DMS53 treated with DMSO at 0.1 percent for 48 hours (cell line): ENCODE measurements around the gene RAB41.
"Not testable (repeated sequence)": the region's sequence is repeated elsewhere in the genome, so short reads cannot be mapped to it uniquely, and the experiment has no call there.

ENCODE experiments used
- DNase-seq: peaks from one replicate; lab custom pipeline; 2025; ENCODE audit not compliant: unreplicated experiment; lab: John Stamatoyannopoulos, UW

Gene RAB41

DNA sequence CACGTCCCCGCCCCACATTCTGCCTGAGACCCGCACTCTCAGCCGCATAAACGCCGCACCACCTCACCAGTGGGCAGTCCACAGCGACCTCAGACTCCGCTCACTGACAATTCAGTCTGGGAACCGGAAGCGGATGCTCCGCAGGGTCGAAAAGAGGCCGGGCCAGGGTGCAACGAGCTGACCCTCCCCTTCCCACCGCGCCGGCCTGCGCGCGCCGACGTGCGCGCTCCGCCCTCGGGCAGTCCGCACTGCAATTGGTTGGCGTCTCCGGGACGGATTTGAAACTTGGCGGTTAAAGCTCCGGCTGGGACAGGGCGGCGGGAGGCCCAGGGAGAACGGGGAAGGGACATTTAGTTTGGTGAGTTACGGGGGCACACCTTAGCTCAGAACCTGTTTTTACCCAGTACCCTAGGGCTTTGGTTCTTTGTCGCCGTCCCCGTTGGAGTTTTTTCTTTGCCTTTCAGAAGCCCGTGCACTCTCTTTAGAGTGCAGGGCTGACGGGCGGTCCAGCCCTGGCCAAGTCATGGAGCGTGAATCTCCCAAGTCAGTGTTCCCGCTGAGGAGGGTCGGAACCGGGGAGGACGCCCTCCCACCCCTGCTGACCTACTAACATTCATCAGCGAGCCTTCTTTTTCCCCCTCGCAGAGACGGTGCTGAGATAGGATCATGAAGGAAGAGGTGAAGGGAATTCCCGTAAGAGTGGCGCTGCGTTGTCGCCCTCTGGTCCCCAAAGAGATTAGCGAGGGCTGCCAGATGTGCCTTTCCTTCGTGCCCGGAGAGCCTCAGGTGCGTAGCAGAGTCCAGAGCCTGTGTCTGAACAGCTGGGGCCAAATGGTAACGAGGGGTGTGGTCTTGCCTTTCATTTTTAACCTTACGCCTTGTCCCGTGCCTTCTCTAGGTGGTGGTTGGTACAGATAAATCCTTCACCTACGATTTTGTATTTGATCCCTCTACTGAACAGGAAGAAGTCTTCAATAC is 8.1 kb downstream of the RAB41 start, which contains the start of the genes KIF4A and PDZD11:
TSS of gene KIF4A (plus strand) at position 312 of the 978 bp plus-strand sequence. CDS start at position 667, 355 bp downstream.
TSS of gene PDZD11 (minus strand) at position 135 of the 978 bp plus-strand sequence. CDS start 586 bp downstream, outside the sequence.
- DNase-seq: peak; percentile 70

DNA sequence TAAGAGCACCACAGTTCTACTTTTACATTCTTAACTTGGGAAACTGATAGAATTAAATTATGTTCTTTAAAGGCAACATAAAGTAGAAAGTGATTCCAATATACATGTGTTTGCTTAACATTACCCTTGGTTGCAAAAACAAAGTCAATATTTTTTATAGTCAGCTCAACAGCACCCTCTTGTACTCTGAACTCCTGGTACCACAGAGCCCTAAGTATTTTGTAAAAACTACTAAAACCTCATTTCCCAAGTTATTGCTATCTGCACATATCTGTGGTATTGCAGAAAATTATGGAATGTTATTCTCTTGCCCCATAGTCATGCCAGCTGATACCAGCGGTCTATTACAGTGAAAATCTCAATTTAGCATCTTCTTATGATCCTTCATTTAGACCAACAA is 10.8 kb downstream of the RAB41 start:
- DNase-seq: no peak

DNA sequence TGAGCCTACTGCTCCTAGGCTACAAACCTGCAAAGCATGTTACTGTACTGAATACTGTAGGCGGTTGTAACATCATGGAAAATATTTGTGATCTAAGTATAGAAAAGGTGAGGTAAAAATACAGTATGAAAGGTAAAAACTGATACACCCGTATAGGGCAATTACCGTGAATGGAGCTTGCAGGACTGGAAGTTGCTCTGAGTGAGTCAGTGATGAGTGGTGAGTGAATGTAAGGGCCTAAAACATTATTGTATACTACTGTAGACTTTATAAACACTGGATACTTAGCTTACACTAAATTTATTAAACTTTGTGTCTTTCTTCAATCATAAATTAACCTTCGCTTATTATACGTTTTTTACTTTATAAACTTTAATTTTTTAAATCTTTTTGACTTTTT is 11.6 kb downstream of the RAB41 start:
- DNase-seq: no peak

DNA sequence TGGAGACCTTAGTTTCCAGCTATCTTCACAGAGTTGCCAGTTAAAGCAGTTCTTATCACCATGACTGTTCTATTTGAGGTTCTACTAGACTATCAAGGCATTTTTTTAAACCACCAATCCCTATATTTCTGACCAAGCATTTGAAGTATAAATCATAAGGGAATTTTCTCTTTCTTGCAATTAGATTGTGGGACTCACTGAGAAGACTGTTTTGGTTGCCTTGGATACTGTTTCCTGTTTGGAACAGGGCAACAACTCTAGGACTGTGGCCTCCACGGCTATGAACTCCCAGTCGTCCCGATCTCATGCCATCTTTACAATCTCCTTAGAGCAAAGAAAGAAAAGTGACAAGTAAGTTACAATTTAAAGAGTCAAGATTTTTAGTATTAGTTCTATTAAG is 19.7 kb downstream of the RAB41 start:
- DNase-seq: no peak

DNA sequence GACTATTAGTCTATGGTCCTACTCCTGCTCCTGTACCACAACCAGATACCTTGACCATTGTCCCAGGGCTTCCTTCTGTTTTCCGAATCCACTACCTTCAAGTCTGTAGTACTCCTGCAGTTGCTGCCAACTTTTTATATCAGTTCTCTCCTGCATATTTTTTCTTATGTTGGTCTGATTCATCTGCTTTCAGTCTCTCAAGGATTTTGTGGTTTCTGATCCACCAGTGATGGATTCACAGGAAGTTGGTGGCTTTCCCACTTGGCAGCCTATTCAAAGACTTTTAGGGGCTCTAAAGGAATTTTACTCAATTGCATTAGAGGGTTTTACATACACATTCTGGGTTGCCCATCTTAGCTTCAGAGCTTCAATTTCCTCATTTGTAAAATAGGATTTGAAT is 31.5 kb downstream of the RAB41 start:
- DNase-seq: no peak

DNA sequence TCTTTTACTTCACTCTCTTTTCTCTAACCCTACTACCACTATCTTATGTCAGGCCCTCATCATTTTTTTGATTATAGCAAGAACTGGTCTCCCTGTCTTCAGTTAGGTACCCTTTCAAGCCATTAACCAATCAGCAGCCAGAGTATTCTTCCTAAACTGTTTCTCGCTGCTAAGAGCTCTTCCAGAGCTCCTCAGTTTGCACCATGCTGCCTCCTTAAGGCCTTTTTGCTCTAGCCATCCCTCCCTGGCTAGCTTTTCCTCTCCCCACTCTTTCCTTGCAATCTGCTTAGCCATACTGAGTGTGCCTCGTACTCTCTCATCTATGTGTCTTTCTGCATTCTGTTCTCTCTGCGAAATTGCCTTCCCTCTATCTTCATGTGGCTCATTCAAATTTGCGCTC is 40.8 kb downstream of the RAB41 start:
- DNase-seq: no peak

DNA sequence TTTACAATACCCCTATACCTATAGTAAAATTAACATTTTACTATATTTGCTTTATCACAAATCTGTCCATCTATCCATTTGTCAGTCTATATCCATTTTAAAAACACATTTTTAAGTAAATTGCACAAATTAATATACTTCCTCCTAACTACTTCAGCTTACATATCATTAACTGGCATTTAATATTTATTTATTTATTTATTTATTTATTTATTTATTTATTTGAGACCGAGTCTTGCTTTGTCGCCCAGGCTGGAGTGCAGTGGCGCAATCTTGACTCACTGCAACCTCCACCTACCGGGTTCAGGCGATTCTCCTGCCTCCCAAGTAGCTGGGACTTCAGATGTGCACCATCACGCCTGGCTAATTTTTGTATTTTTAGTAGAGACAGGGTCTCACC is 41.7 kb downstream of the RAB41 start:
- DNase-seq: not testable (repeated sequence)

DNA sequence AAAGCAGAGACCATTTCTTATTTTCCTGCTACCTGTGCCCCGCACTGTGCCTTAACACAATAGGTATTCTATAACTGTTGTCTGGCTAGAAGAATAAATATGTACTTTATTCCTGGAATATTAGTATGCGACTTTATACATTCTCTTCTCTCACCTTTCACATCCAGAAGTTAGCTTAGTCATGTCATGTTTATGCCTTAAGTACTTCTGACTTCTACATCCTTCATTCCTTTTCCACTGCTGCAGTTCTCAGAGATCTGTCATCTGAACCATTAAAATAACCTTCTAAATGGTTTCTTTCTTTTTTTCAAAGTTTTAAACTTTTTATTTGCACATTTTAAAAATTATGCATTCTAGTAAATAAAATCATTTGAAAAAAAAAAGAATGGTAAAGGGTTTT is 42.4 kb downstream of the RAB41 start:
- no peak for DNase-seq

DNA sequence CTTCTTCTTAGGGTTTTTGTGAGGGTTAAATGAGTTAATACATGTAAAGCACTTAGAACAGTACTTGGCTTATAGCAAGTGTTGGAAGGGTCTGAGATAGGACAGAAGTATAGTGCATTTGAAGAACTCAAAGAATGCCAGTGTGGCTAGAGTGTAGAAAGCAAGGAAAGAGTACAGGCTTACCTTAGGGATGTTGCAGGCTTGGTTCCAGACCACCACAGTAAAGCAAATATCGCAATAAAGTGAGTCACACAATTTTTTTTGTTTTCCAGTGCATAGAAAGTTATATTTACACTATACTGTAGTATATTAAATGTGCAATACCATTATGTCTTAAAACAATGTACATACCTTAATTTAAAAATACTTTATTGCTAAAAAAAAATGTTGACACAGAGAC is 49.2 kb downstream of the RAB41 start:
- no peak for DNase-seq

DNA sequence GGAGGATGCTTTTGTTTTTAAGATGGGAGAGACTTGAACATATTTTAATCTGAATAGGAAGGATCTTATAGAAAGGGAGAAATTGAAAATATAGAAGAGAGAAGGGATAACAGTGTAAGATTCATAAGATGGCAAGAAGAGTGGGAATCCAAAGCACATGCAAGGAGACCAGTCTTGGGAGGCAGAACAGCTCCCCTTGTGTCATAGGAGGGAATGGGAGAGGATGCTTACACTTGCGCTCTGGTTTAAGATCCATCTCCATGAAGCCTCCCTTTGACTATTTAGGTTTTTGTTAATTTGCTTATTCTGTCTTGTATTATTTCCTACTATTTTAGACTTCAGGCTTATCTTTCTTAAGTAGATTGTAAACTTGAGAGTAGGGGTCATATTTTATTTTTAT is 50.6 kb downstream of the RAB41 start:
- no peak for DNase-seq
